ENCODE results near the gene OCLN.

GRCh38 chr5:69485471-69485870 lies 7.1 kb upstream of the OCLN start:
- TF ChIP-seq CTCF (conservative IDR thresholded peaks at IDR 0.05 in 1 of 2, IDR thresholded peaks at IDR 0.05 in 1 of 2; ENCODE audit: extremely low read depth in 1 of 2, insufficient read depth in 1 of 2, low read depth in 1 of 2, low read length in 2 of 2) (no peak), EZH2 (IDR thresholded peaks at IDR 0.05; ENCODE audit: borderline replicate concordance, low read length) (no peak)
